HG03460 (cell line): ENCODE data around the gene ASAP3.

Source experiments
- ATAC-seq: cut with Tn5 transposase; IDR thresholded peaks from one replicate; pipeline ENCODE4 v1.9.1; 2021; ENCODE audit not compliant: unreplicated experiment

Gene ASAP3

GRCh38 chr1:23483321-23484252, at the start of gene ASAP3:
Gene ASAP3 (minus strand): TSS chr1:23484179. CDS start chr1:23484133, 46 bp downstream.
- ATAC-seq, result no peak

DNA sequence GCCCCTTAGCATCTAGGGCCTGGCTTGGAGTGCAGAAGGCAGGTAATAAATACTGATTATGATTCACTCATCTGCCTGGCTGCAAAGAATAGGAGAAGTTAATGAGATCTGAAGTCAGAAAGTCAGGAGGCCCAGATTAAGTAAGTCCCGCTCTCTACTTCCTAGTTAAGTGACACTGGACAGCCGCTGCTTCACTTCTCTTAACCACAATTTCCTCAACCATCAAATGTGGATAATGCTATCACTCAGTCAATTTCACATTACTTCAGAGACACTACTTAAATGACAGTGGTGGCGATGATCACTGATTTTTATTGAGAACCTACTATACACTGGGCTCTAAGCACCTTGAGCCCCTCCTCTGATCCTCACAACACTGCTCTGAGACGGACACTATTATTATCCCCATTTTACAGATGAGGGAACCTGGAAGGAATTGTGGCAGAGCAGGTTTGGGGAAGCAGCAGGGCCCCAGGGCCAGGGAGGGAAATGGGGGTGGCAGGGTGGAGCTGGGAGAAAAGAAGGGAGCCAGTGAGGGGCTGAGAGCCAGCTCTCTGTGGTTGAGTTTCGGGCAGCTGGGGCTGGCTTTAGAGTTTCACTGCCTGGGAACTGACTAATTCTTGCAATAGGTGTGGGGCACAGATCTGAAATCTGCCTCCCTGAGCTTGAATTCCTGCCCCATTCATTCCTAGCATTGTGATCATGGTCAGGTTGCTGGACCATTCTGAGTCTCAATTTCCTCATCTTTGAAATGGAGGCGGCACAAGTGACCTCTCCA, 49.5 kb upstream of the ASAP3 start:
- no peak for ATAC-seq

DNA sequence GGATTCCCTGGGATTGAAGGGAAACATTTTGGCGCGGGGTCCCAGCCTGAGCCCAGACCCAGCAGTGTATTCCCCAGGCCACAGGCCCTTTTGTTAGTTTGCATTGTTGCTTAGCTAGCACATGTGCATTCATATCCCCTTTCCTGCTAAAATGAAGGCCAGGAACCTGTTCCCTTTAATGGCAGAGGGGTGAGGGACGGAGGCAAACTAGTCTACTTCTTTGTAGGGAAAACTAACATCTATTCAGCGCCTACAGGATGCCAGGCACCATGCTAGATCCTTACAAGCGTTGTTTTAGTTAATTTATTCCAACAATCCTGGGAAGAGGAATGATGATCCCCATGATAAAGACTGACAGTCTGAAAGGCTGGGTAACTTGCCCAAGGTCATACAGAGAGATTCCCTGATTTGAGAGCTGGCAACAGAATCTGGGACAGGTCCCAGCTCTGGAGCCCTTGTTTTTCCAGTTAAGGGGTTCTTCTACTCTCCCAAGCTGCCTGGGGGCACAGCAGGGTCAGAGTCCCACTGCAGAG, 47.6 kb upstream of the ASAP3 start:
- ATAC-seq, result no peak

DNA sequence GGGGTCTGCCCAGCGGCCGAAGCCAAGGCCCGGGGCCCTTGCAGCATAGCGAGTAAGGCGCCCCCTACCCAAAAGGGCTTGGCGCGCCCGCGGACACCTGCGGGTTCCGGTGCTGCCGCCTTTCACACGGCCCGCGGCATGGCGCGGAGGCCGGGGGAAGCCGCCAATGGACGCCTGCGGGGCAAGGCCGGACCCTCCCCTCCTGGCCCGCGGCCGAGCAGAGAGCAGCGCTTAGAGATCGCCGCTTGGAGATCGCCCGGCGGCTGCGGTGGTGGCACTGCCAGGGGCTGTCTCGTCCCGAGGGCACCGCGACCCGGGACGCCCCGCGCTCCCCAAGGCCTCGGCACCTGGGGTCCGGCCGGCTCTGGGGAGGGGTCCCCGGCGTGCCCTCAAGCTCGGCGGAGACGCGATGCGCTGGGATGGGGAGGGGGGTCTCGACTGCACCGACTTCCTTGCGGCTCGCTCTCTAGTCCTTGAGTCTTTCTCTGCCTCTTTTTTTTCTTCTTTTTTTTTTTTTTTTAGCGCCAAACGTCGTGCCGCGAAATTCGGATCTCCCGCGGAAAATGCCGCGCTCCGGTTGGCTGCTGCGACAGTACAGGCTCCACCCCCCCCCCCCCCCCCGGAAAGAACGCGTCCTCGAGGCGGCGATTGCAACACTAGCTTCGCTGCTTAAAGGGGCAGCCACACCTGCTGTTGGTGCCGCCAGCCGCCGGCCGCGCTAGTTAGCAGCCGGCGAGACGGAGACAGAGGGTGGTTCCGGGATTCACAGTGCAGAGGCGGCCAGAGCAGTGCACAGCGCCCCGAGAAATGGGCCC, 47.0 kb upstream of the ASAP3 start, which contains the start of gene E2F2:
Gene E2F2 (minus strand): TSS at position 487 of the 815 bp plus-strand sequence. CDS start 440 bp downstream, at position 47.
- ATAC-seq, result peak; percentile 34

DNA sequence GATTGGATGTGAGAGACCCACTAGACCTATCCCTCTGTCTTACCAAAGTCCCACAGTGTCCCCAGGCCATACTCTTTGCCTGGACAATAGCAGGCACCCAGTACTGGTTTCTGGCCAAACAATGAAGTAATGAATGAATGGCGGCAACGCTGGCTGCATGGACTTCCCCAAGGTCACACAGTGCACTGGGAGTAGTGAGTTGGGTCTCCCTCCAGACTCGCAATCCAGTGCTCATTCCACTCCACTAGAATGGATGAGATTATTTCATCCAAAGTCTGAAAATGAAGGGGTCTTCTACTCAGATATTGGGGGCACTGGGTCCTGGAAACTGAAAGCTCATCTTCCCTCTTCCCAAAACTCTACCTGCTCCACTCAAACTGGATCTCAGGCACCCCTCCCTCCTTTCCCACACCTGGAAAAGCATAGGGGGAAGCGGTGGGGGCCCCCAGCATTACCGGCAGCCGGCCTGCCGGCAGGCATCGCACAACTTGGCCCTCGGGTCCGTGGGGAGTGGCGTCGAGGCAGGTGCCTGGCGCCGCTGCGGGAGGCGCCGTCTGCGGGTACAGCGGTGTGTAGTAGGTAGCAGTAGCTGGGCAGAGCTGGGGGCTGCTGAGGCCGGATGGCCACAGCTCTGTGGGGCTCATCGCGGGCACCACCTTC, 46.2 kb upstream of the ASAP3 start:
- no peak for ATAC-seq

GRCh38 chr1:23529146-23530086, 45.4 kb upstream of the ASAP3 start:
- ATAC-seq, result no peak

DNA sequence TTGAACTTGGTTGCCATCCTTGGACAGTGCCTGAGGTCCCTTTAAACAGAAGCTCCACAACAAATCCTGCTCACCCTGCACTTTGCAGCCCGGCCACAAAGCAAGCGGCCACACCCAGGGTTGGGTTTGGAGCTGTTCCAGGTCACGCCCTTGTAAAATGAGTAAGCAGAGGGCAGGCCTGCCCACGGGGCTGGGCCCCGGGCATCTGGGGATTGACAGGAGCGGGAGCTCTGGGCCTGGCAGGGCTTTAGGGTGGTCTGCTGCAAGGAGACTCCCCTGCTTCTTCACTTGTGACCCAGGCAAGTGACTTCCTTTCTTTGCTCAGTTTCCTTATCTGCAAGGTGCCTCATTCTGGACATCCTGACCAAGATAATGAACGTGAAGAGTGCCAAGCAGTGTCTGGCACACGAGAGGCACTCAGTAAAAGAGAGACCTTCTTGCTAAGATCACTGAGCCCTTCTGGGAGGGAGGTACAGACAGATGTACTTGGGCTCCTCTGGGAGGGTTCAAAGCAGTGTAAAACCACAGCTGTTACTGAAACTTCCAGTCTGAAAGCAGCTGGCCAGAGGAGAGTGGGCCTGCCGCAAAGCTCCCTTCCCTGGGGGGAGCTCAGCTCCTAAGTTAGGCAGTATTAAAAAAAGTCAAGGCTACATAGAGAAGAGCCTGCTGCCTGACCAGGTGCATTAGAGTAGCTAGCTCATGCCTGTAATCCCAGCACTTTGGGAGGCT, 44.4 kb upstream of the ASAP3 start:
- peak; percentile 48 for ATAC-seq

- ATAC-seq, result no peak
Measured at GRCh38 chr1:23527900-23528249, 43.9 kb upstream of the ASAP3 start.

GRCh38 chr1:23527366-23527765, 43.4 kb upstream of the ASAP3 start:
- no peak for ATAC-seq

GRCh38 chr1:23526329-23527041, 42.5 kb upstream of the ASAP3 start:
- ATAC-seq, result no peak

DNA sequence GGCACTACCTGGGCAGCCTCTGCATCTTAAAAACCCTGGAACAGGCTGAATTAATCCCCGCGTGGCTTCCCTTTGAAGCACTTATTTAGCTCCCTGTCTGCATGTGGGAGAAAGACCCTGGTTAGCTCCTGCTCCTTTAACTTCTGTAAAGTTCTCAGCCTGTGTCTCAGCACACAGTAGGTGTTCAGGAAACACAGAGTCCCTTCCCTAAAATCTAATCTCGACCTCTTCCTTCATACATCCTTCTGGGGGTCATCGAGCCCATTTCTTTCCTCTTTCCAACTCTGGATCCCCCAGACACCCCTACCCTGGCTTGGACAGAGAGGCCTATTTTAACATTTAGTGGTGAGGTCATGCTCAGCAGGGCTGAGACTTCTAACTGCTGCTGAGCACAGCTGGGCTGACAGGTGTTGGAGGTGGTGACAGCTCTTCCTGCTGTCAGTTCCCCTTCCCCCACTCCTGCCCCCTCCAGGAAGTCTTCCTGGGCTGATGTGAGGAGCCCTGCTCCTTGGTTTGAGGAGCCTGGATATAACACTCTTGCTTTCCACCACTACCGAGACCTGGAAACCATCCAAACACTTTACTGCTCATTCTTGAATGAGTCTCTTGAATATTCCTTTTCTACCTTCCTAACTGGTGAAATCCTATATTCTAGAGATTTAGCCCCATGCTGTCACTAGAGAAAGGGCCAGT, 41.7 kb upstream of the ASAP3 start:
- no peak for ATAC-seq

DNA sequence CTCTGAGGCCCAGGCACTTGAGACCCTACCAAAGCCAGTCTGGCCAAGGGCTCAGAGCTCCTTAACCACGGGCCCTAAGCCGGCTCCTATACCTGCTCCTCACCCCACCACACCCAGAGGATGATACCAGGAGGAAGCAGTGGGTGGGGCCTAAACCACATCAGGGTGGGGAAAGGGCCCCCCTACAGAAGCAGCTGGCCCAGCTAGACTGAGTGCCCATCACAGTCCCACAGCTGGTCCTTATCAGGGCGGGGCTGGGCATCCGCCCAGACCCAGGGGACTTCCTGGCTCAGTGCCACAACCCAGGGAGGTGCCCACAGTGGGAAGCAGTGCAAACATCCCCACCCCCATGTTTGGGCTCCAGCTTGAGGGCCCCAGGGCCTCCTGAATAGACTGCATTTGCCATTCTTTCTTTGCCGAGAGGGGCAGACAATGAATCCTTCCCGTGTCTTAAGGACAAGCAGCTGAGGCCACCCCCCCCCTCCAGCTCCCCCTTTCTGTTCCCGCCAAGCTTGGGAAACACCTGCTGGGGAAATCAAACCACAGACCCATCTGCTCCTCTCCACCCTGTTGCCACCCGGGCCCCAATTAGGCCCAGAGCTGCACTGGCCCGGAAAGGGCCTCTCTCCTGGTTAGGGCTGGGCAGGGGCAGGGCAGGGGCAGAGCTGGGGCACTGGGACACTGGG, 40.9 kb upstream of the ASAP3 start:
- no peak for ATAC-seq

- no peak for ATAC-seq
Measured at GRCh38 chr1:23524163-23524562, 40.2 kb upstream of the ASAP3 start.

- ATAC-seq, result no peak
Measured at GRCh38 chr1:23522244-23522982, 38.4 kb upstream of the ASAP3 start.

- ATAC-seq, result no peak
Measured at GRCh38 chr1:23521588-23521987, 37.6 kb upstream of the ASAP3 start.

DNA sequence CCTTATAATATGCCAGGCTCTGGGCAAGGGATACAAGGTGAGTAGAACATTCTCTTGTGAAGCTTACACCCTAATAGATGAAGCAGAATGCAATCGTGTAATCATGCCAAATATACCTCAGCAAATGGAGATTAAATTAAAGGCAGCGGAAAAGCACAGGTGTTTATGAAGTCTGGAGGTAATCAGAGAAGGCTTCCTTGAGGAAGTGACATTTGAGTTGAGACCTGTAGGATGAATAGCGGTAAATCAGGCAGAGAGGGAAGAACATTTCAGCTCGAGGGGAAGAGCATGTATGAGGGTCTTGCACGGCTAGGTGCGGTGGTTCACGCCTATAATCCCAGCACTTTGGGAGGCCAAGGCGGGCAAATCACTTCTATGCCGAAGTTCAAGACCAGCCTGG, 33.6 kb upstream of the ASAP3 start:
- ATAC-seq, result no peak
